Endothelial cell of umbilical vein (primary cell): ENCODE data around the gene TSFM. TPM values are rescaled to one million over a fixed set of nuclear protein-coding genes. Genes with fewer than 3 reads are reported as not detected.

ENCODE experiments used
- BruUV-seq: library from RNA; stranded (reverse); fragments of 400-500 nt; replicated peaks from 2 replicates; lab custom pipeline; 2021; lab: Mats Ljungman, UMichigan
- CTCF ChIA-PET: fragments of 300-600, 350-600 bp; sonication (Branson Sonifier 250); formaldehyde crosslinking; loops from one replicate; lab custom pipeline; 2021; ENCODE audit warnings: antibody characterized with exemption, inconsistent platforms; lab: Charles Lee
- POLR2A ChIA-PET: fragments of 300-600, 350-600 bp; sonication (Branson Sonifier 250); formaldehyde crosslinking; loops from one replicate; lab custom pipeline; 2021; ENCODE audit warnings: antibody characterized with exemption, inconsistent platforms; lab: Charles Lee
- DNase-seq: peaks from one replicate; pipeline ENCODE4 v3.0.0-alpha.2; 2011; ENCODE audit warnings: low read depth, low spot score
- FAIRE-seq: peaks from 2 replicates; lab custom pipeline; 2011; peaks lifted over from hg19 to GRCh38; lab: Jason Lieb, UNC
- H2AFZ ChIP-seq: 2 replicates; pipeline ENCODE4 v1.6.0; 2012; ENCODE audit warnings: low read depth, low read length, control low read depth, inconsistent platforms
- H3K27ac ChIP-seq: 2 replicates; pipeline ENCODE4 v1.5.1; 2011; ENCODE audit warnings: low read depth, mild to moderate bottlenecking, control low read depth, low read length, moderate library complexity; ENCODE audit not compliant: insufficient read depth
- H3K27me3 ChIP-seq, 2 experiments: 2 replicates each; pipeline versions ENCODE4 v1.6.0 to v1.6.1; 2011; ENCODE audit warnings: low read length in 2 of 2, mixed read lengths in 1 of 2; ENCODE audit not compliant: control insufficient read depth in 2 of 2, insufficient read depth in 2 of 2
- H3K36me3 ChIP-seq, 2 experiments: 2 replicates in 1 of 2; 3 replicates in 1 of 2; pipeline ENCODE4 v1.5.1; 2011; ENCODE audit warnings: low read length in 2 of 2, mild to moderate bottlenecking in 1 of 2, moderate library complexity in 1 of 2; ENCODE audit not compliant: control insufficient read depth in 2 of 2, insufficient read depth in 2 of 2; ENCODE audit errors: extremely low read depth in 1 of 2
- H3K4me1 ChIP-seq: 3 replicates; pipeline ENCODE4 v1.5.1; 2011; ENCODE audit warnings: mild to moderate bottlenecking, low read length; ENCODE audit not compliant: control insufficient read depth, insufficient read depth; ENCODE audit errors: extremely low read depth
- H3K4me2 ChIP-seq: 2 replicates; pipeline ENCODE4 v1.6.1; 2011; ENCODE audit warnings: low read length, control low read depth, mixed read lengths; ENCODE audit not compliant: insufficient read depth
- H3K4me3 ChIP-seq, 3 experiments: fragments of 200-600 bp in 1 of 3; sonication (generic), shearing (Covaris generic) in 1 of 3; replicated peaks in 1 of 3; 2 replicates each; pipeline ENCODE4 v1.5.1; 2011 to 2016; ENCODE audit warnings: control low read depth in 3 of 3, low read length in 3 of 3, mild to moderate bottlenecking in 2 of 3, inconsistent platforms in 1 of 3, low read depth in 1 of 3, moderate library complexity in 1 of 3; ENCODE audit not compliant: insufficient read depth in 1 of 3
- H3K79me2 ChIP-seq: 2 replicates; pipeline ENCODE4 v1.6.0; 2012; ENCODE audit warnings: low read length, inconsistent platforms; ENCODE audit not compliant: control insufficient read depth, insufficient read depth
- H3K9ac ChIP-seq: replicated peaks from 2 replicates; pipeline ENCODE3; 2011; ENCODE audit warnings: low read length, control low read depth; ENCODE audit not compliant: insufficient read depth; ENCODE audit errors: extremely low read depth
- H3K9me1 ChIP-seq: replicated peaks from 3 replicates; pipeline ENCODE4 v1.6.0; 2011; ENCODE audit warnings: mild to moderate bottlenecking, low read length; ENCODE audit not compliant: control insufficient read depth, insufficient read depth; ENCODE audit errors: extremely low read depth
- H3K9me3 ChIP-seq: replicated peaks from 2 replicates; pipeline ENCODE4 v1.5.1; 2012; ENCODE audit warnings: low read length, inconsistent platforms; ENCODE audit not compliant: control insufficient read depth, insufficient read depth
- H4K20me1 ChIP-seq: replicated peaks from 2 replicates; pipeline ENCODE3; 2011; ENCODE audit warnings: mild to moderate bottlenecking, low read length; ENCODE audit not compliant: control insufficient read depth, insufficient read depth; ENCODE audit errors: extremely low read depth
- EZH2 ChIP-seq: IDR thresholded peaks from 2 replicates; pipeline ENCODE4 v1.6.1; 2012; ENCODE audit warnings: borderline replicate concordance, low read depth, mild to moderate bottlenecking, moderate library complexity, low read length, inconsistent platforms; ENCODE audit not compliant: severe bottlenecking
- FOS ChIP-seq: IDR thresholded peaks from 2 replicates; pipeline ENCODE4 v1.6.1; 2011; ENCODE audit warnings: mild to moderate bottlenecking, low read length, moderate library complexity, borderline replicate concordance; ENCODE audit not compliant: insufficient read depth
- GATA2 ChIP-seq: IDR thresholded peaks from 2 replicates; pipeline ENCODE4 v1.7.0; 2011; ENCODE audit warnings: low read depth, mild to moderate bottlenecking, moderate library complexity, mixed read lengths, low read length; ENCODE audit not compliant: insufficient read length, insufficient read depth
- JUN ChIP-seq: IDR thresholded peaks from 2 replicates; pipeline ENCODE4 v1.6.1; 2011; ENCODE audit warnings: borderline replicate concordance, low read depth; ENCODE audit not compliant: insufficient read length, insufficient read depth
- MYC ChIP-seq: IDR thresholded peaks from one replicate; pipeline ENCODE4 v1.6.1; 2011; ENCODE audit warnings: mild to moderate bottlenecking, low read depth, low read length
- POLR2A ChIP-seq: IDR thresholded peaks from 2 replicates; pipeline ENCODE4 v1.6.1; 2012; ENCODE audit warnings: low read depth, mild to moderate bottlenecking, control low read depth, low read length
- POLR2AphosphoS5 ChIP-seq: IDR thresholded peaks from 2 replicates; pipeline ENCODE4 v1.6.1; 2012; ENCODE audit warnings: low read depth, mild to moderate bottlenecking, control low read depth, low read length, moderate library complexity; ENCODE audit not compliant: insufficient read depth
- dilution Hi-C: fragments of 300-500 bp; cut with MboI; formaldehyde crosslinking; loops from one replicate; pipeline ENCODE4 v1.15.0; 2019; ENCODE audit warnings: low sequenced_read_pairs; ENCODE audit not compliant: extremely low pct_ligation_motif_present
- intact Hi-C: fragments of 100-400 bp; cut with micrococcal nuclease; formaldehyde crosslinking; loops from one replicate; pipeline ENCODE4 v1.10.0; 2022
- polyA plus RNA-seq, 4 experiments: library from polyadenylated mRNA; depleted of rRNA in 3 of 4; stranded (reverse) in 3 of 4; unstranded in 1 of 4; fragments of >200 nt; gene quantifications; 2 replicates each; pipeline versions ENCODE4 v1.2.1 to v1.2.3, GENCODE V29; 2011 to 2012; ENCODE audit warnings: missing spikeins in 1 of 4
- total RNA-seq: library from RNA; stranded (reverse); gene quantifications from 2 replicates; pipeline ENCODE4 v1.2.3, GENCODE V29; 2021
- TF ChIP-seq, protein P1 (sequence below), 2 donors: IDR thresholded peaks; 1 replicate in 1 of 2; 2 replicates in 1 of 2; pipeline ENCODE4 v1.5.1; 2011; ENCODE audit warnings: low read length in 2 of 2, mild to moderate bottlenecking in 2 of 2, moderate library complexity in 2 of 2, control low read depth in 1 of 2, inconsistent platforms in 1 of 2, low read depth in 1 of 2; ENCODE audit not compliant: insufficient read depth in 1 of 2; ENCODE audit errors: extremely low read depth in 1 of 2
- TF ChIP-seq, protein P2 (sequence below): IDR thresholded peaks from 2 replicates; pipeline ENCODE4 v1.6.1; 2011; ENCODE audit not compliant: insufficient read depth, insufficient read length

TSFM gene
- total and polyA plus RNA-seq, 2 donors (not counting 3 experiments of a cell fraction or from before 2014, with no cell fraction given): 16.5 to 41.8 TPM

DNA sequence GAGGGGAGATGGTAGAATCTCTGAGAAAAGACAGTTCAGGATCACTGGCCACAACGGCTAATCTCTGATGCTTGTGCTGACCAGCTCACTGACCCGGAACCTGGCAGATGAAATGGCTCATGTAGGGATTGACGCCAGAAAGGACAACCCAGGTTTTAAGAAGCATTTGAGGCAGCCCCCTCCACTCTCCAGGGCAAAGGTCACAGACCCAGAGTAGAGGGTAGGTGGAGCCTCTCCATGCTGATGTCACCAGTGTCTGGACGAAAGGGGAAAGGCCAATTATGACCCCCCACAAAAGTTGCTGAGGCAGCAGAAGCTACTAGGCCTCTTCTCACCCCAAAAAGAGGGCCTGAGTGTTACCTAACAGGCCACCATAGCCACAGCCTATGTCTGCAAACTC is 11.9 kb upstream of the TSFM start:
- ChIA-PET POLR2A (no interaction called here), CTCF (interaction anchor here (1.3 kb wide), 1 partner anchor 12 kb away, joined by 4 read pairs; the partner anchor contains the start of gene TSFM)
- no peak overlapping the region for H3K4me2 ChIP-seq
- no peaks in the 10 kb centered on the region for H3K9me3 ChIP-seq
- H3K27me3 ChIP-seq: peaks cover 12 to 16% of the 10 kb centered on the region in 2 experiments
- intact Hi-C loops: no loop called here
- H3K9ac ChIP-seq: no peak overlapping the region
- no TSS peak for BruUV-seq
- no peaks in the 10 kb centered on the region for H4K20me1 ChIP-seq
- H2AFZ ChIP-seq: no peak overlapping the region
- no peaks in the 10 kb centered on the region for H3K9me1 ChIP-seq
- peaks cover 19% of the 10 kb centered on the region for H3K4me1 ChIP-seq
- H3K27ac ChIP-seq: no peak overlapping the region
- FAIRE-seq (no peak), DNase-seq (no peak)
- TF ChIP-seq POLR2A: no peak
- no peak for TF ChIP-seq GATA2
- TF ChIP-seq, protein P1, sequence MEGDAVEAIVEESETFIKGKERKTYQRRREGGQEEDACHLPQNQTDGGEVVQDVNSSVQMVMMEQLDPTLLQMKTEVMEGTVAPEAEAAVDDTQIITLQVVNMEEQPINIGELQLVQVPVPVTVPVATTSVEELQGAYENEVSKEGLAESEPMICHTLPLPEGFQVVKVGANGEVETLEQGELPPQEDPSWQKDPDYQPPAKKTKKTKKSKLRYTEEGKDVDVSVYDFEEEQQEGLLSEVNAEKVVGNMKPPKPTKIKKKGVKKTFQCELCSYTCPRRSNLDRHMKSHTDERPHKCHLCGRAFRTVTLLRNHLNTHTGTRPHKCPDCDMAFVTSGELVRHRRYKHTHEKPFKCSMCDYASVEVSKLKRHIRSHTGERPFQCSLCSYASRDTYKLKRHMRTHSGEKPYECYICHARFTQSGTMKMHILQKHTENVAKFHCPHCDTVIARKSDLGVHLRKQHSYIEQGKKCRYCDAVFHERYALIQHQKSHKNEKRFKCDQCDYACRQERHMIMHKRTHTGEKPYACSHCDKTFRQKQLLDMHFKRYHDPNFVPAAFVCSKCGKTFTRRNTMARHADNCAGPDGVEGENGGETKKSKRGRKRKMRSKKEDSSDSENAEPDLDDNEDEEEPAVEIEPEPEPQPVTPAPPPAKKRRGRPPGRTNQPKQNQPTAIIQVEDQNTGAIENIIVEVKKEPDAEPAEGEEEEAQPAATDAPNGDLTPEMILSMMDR (IDR thresholded peaks at IDR 0.05; ENCODE audit: extremely low read depth in 1 of 2, insufficient read depth in 1 of 2, low read depth in 1 of 2, low read length in 2 of 2): no peak
- TF ChIP-seq JUN: no peak
- no peak for TF ChIP-seq MYC
- no peak for TF ChIP-seq FOS
- TF ChIP-seq EZH2: no peak
- TF ChIP-seq, protein P2, sequence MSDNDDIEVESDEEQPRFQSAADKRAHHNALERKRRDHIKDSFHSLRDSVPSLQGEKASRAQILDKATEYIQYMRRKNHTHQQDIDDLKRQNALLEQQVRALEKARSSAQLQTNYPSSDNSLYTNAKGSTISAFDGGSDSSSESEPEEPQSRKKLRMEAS: no peak
- TF ChIP-seq POLR2AphosphoS5: no peak
- H3K4me3 ChIP-seq: no peak overlapping the region
- dilution Hi-C loops: no loop called here
- H3K79me2 ChIP-seq: peaks cover 2% of the 10 kb centered on the region
- peaks cover 0 to 2% of the 10 kb centered on the region in 2 experiments for H3K36me3 ChIP-seq
